ENCODE measurements around the gene JAKMIP2. TPM values are rescaled to one million over a fixed set of nuclear protein-coding genes. Genes with fewer than 3 reads are reported as not detected.

The JAKMIP2 gene
- total RNA-seq, 3 donors from 2014 or later (not counting 1 experiment from before 2014, with no cell fraction given) = 12.2 to 16.1 (median 14.9) TPM

DNA sequence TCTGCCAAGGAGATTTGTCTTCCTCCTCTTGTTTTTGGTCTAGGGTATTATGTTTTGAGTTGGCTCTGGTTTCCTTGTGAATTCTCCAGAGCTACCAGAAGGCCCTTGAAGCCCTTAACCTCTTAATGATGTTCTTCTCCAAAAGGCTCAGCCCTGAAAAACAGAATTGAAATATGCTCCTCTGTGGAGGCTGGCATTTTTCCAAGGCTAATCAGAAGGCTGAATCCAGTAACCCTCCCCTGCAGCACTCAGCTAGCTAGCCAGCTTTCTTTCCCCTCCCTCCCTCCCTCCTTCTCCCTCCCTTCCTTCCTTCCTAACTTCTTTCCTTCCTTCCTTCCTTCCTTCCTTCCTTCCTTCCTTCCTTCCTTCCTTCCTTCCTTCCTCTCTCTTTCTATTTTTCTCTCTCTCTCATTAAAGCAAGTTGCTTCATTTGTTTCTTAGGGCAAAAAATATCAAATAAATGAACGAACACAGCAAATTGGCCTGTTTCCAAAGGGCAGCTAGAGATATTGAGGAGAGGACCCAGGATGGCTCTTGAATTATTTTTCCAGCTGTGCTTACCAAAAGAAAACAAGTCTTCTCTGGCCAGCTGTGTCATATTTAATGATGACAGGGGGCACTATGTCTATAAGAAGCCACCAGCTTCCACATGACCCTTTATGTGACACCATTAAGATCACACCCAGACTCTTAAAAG lies 38.7 kb downstream of the JAKMIP2 start:
- H3K4me3 Mint-ChIP-seq = no peak overlapping the region
- no peak for ATAC-seq
- intact Hi-C loops (cut with micrococcal nuclease) = no loop called here
- peaks cover 37 to 38% of the 10 kb centered on the region in 2 donors for H3K4me1 Mint-ChIP-seq
- TF ChIP-seq CTCF (IDR thresholded peaks at IDR 0.05) = no peak
- Histone ChIP-seq H3K9me3 (ENCODE audit: control insufficient read depth, insufficient read depth, low read length) (no peaks in the 10 kb centered on the region), H3K4me1 (ENCODE audit: control insufficient read depth, insufficient read depth, low read length) (no peaks in the 10 kb centered on the region), H3K4me3 (ENCODE audit: low read length) (no peak overlapping the region), H3K36me3 (ENCODE audit: control insufficient read depth, insufficient read depth, low read length) (no peaks in the 10 kb centered on the region), H3K27me3 (ENCODE audit: control insufficient read depth, insufficient read depth, low read length) (no peaks in the 10 kb centered on the region), H3K27ac (ENCODE audit: low read length) (no peak overlapping the region)
- H3K27ac Mint-ChIP-seq = peak overlapping the region; percentile 15 to 20
- DNase-seq = no peak
- no peaks in the 10 kb centered on the region for H3K9me3 Mint-ChIP-seq
- WGBS (ENCODE audit: insufficient coverage) = 100% methylated on average over 1 of the region's 1 CpG
- H3K27me3 Mint-ChIP-seq (ENCODE audit: low read depth in 2 of 2) = no peaks in the 10 kb centered on the region
- H3K36me3 Mint-ChIP-seq = no peaks in the 10 kb centered on the region

DNA sequence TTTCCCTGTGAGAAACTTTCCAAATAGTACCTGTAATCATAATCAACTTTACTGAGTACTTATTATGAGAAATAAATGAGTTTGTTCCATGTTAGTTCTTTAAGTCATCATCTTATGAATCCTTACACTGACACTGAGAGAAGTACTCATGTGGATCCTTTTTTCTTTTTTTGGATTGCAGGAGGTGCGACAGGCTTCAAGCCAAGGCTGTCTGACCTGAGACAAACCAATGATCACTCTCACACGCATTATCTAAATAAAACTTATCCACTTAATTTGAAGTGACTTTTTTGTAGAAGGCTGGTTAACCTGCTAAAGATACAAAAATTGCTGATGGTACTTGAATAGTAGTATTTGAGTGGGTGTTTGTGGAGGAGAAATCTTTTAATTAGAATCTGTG lies 39.5 kb downstream of the JAKMIP2 start:
- Mint-ChIP-seq H3K36me3 (no peaks in the 10 kb centered on the region), H3K27me3 (ENCODE audit: low read depth in 2 of 2) (no peaks in the 10 kb centered on the region), H3K4me1 (peaks cover 37 to 40% of the 10 kb centered on the region in 2 donors), H3K27ac (no peak overlapping the region), H3K9me3 (no peaks in the 10 kb centered on the region), H3K4me3 (no peak overlapping the region)
- no peak for TF ChIP-seq CTCF (IDR thresholded peaks at IDR 0.05)
- no peaks in the 10 kb centered on the region for H3K27me3 ChIP-seq (ENCODE audit: control insufficient read depth, insufficient read depth, low read length)
- no peaks in the 10 kb centered on the region for H3K4me1 ChIP-seq (ENCODE audit: control insufficient read depth, insufficient read depth, low read length)
- no peaks in the 10 kb centered on the region for H3K36me3 ChIP-seq (ENCODE audit: control insufficient read depth, insufficient read depth, low read length)
- no peak overlapping the region for H3K27ac ChIP-seq (ENCODE audit: low read length)
- H3K9me3 ChIP-seq (ENCODE audit: control insufficient read depth, insufficient read depth, low read length) = no peaks in the 10 kb centered on the region
- H3K4me3 ChIP-seq (ENCODE audit: low read length) = no peak overlapping the region
- 83% methylated on average over 1 of the region's 2 CpGs for WGBS (ENCODE audit: insufficient coverage)
- no peak for ATAC-seq
- intact Hi-C loops (cut with micrococcal nuclease) = no loop called here
- no peak for DNase-seq

GRCh38 chr5:147742151-147742550 lies 40.4 kb downstream of the JAKMIP2 start:
- ATAC-seq (no peak), DNase-seq (no peak)
- H3K36me3 ChIP-seq (ENCODE audit: control insufficient read depth, insufficient read depth, low read length) = no peaks in the 10 kb centered on the region
- H3K9me3 ChIP-seq (ENCODE audit: control insufficient read depth, insufficient read depth, low read length) = no peaks in the 10 kb centered on the region
- Mint-ChIP-seq H3K9me3 (no peaks in the 10 kb centered on the region), H3K36me3 (no peaks in the 10 kb centered on the region), H3K27ac (no peak overlapping the region), H3K4me3 (no peak overlapping the region), H3K27me3 (ENCODE audit: low read depth in 2 of 2) (no peaks in the 10 kb centered on the region), H3K4me1 (peaks cover 32 to 33% of the 10 kb centered on the region in 2 donors)
- no peaks in the 10 kb centered on the region for H3K27me3 ChIP-seq (ENCODE audit: control insufficient read depth, insufficient read depth, low read length)
- H3K27ac ChIP-seq (ENCODE audit: low read length) = no peak overlapping the region
- 88% methylated on average over 4 of the region's 4 CpGs for WGBS (ENCODE audit: insufficient coverage)
- intact Hi-C loops (cut with micrococcal nuclease) = no loop called here
- no peaks in the 10 kb centered on the region for H3K4me1 ChIP-seq (ENCODE audit: control insufficient read depth, insufficient read depth, low read length)
- no peak overlapping the region for H3K4me3 ChIP-seq (ENCODE audit: low read length)
- TF ChIP-seq CTCF (IDR thresholded peaks at IDR 0.05) = no peak

DNA sequence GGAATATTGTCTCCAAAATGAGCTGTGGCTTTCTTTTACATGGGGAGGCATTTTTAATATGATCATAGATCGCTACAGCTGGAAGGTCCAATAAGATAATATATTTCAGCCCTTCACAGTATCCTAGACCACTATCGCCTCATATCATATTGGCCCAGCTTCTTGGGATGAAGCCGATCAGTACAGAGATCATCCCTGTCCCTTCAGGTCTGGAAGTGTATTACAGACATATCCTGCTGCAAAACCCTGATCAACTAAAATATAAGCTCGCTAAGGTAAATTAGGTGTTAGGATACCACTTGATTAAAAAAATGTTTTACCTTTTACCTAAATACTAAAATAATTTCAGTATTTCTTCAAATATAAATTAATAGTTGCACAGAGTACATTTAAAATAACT lies 41.7 kb downstream of the JAKMIP2 start:
- no peak overlapping the region for H3K27ac ChIP-seq (ENCODE audit: low read length)
- Mint-ChIP-seq H3K9me3 (no peaks in the 10 kb centered on the region), H3K4me3 (no peak overlapping the region), H3K27me3 (ENCODE audit: low read depth in 2 of 2) (no peaks in the 10 kb centered on the region), H3K4me1 (peaks cover 32 to 33% of the 10 kb centered on the region in 2 donors), H3K27ac (no peak overlapping the region), H3K36me3 (no peaks in the 10 kb centered on the region)
- WGBS (ENCODE audit: insufficient coverage) = 94% methylated on average over 3 of the region's 4 CpGs
- ATAC-seq = no peak
- no peaks in the 10 kb centered on the region for H3K36me3 ChIP-seq (ENCODE audit: control insufficient read depth, insufficient read depth, low read length)
- no peaks in the 10 kb centered on the region for H3K9me3 ChIP-seq (ENCODE audit: control insufficient read depth, insufficient read depth, low read length)
- no peak for TF ChIP-seq CTCF (IDR thresholded peaks at IDR 0.05)
- H3K27me3 ChIP-seq (ENCODE audit: control insufficient read depth, insufficient read depth, low read length) = no peaks in the 10 kb centered on the region
- intact Hi-C loops (cut with micrococcal nuclease) = no loop called here
- no peak overlapping the region for H3K4me3 ChIP-seq (ENCODE audit: low read length)
- H3K4me1 ChIP-seq (ENCODE audit: control insufficient read depth, insufficient read depth, low read length) = no peaks in the 10 kb centered on the region
- no peak for DNase-seq
